Spleen (tissue), 7 donors: ENCODE results near the gene STK36.

Experiments
- POLR2AphosphoS5 ChIP-seq, 3 donors: sonication (generic); formaldehyde crosslinking; IDR thresholded peaks; one replicate each; pipeline ENCODE4 v1.5.1; 2017; ENCODE audit warnings: antibody characterized with exemption in 3 of 3
- TF ChIP-seq, protein P1 (sequence below), 11 experiments: fragments of 200-600 bp in 7 of 11; fragments of 450-650 bp in 4 of 11; sonication (generic) in 4 of 11; IDR thresholded peaks in 8 of 11; conservative IDR thresholded peaks in 3 of 11; 1 replicate in 7 of 11; 2 replicates in 4 of 11; pipeline versions ENCODE4 v1.4.0 to v1.8.0; 2016 to 2021; ENCODE audit warnings: antibody characterized with exemption in 11 of 11, inconsistent platforms in 4 of 11, mild to moderate bottlenecking in 1 of 11
- donor health status: DM: no; HTN: no; CAD: no; lungs with moderate emphysema.
- donor health status: DM: no; HTN: no; CAD: no.
- donor health status: DM: no; HTN: no; CAD: no.

- TF ChIP-seq, protein P1, sequence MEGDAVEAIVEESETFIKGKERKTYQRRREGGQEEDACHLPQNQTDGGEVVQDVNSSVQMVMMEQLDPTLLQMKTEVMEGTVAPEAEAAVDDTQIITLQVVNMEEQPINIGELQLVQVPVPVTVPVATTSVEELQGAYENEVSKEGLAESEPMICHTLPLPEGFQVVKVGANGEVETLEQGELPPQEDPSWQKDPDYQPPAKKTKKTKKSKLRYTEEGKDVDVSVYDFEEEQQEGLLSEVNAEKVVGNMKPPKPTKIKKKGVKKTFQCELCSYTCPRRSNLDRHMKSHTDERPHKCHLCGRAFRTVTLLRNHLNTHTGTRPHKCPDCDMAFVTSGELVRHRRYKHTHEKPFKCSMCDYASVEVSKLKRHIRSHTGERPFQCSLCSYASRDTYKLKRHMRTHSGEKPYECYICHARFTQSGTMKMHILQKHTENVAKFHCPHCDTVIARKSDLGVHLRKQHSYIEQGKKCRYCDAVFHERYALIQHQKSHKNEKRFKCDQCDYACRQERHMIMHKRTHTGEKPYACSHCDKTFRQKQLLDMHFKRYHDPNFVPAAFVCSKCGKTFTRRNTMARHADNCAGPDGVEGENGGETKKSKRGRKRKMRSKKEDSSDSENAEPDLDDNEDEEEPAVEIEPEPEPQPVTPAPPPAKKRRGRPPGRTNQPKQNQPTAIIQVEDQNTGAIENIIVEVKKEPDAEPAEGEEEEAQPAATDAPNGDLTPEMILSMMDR (IDR thresholded peaks at IDR 0.05 in 8 of 11, conservative IDR thresholded peaks at IDR 0.05 in 3 of 11): no peak
- no peak for TF ChIP-seq POLR2AphosphoS5 (IDR thresholded peaks at IDR 0.05)
Observed at GRCh38 chr2:218635719-218636118, 36.2 kb upstream of the STK36 start.
